Measurements from ENCODE around the gene PMS1.

DNA sequence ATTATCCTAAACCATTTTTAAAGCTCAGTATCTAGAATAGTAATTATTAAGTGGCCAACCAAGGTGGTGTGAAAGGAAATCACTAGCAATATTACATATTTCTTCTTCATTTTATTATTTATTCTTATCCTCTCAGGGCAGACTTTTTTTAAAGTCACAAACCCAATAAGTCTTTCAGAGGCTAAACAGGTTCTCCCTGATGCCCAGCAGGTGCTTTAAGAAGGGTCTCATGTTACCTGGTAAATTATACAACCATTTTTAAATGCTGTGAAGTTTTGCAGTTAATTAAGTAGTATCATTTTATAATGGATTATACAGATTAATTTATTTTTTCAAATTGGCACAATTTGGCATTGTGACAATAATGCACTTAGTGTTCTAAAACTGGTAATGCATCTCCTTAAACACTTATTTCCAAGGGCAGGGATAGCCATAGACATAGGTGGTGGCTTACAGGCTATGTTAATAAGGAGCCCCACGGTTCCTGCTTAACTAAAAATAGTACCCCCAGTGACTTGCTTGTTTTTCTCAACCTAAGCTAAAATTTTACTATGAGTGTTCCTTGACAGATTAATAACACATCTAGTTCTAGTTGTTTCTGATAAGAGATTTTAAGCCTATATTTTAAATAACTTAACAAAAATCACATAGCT lies 67.0 kb downstream of the PMS1 start:
- TF ChIP-seq CTCF (IDR thresholded peaks at IDR 0.05) (no peak), POLR2A (IDR thresholded peaks at IDR 0.05) (no peak)

All from esophagus squamous epithelium (tissue), 4 donors.